Raji (cell line): ENCODE results near the gene KCNIP1.

Experiments
- POLR2A ChIP-seq: IDR thresholded peaks from 2 replicates; pipeline ENCODE4 v1.6.1; 2011; ENCODE audit warnings: low read depth, low read length, control low read depth; ENCODE audit not compliant: insufficient read depth

Gene KCNIP1

DNA sequence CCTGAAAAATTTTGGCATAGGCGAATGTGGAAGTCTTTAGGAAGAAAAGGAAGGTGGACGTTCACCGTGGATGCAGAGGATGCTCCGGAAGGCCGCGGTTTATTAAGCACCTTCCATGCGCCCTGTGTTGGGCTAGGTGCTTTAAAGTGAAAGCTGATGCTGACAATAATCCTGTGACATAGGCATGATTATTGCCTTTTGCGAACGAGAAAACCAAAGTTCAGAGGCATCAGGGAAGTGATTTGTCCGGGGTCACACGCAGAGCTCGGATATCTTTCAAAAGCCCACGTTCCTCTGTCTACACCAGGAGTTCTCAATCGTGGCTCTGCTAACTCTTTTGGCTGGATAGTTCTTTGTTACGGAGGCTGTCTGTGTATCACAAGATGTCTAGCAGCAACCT lies 267.7 kb downstream of the KCNIP1 start:
- no peak for TF ChIP-seq POLR2A

DNA sequence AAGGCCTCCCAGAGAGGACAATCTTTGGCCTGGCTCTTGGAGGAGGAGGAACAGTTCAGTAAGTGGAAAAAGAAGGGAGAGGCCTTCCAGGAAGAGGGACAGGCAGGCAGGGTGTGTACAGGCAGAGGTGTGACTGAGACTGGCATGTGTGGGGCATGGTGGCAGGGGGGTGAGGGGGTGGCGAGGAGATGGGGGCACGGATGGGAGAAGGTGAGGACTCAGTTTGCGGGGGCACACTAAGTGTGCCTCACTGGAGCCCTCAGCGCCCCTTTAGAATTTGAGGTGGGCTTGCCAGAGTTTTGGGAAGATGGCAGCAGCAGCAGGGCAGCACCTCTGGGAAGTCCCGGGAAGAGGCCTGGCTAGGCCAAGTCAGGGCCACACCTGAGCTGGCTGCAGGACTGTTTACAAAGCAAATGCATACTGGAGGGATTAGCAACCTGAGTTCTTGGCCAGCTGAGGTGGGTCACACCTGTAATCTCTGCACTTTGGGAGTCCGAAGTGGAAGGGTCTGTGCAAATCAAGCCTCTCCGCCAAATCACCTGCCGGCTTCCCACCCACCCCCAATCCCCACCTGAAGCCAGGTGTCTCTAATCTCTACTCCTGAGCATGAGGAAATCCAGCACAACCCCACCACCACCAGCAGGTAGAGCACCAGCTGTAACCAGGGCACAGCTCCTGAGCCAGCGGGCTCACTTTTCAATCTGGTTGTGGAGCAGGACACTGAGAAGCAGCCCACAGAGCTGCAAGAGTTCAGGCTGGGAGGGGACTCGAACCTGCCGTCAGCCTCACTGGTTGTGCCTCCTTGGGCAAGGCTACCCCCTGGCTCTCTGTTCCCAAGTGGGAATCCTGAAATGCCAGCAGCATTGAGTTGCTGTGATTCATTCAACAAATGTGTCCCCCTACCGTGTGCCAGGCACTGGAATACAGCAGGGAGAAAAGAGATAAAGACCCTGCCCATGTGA lies 269.5 kb downstream of the KCNIP1 start:
- no peak for TF ChIP-seq POLR2A

- TF ChIP-seq POLR2A = no peak
Measured at GRCh38 chr5:170774831-170775230, 271.0 kb downstream of the KCNIP1 start.

DNA sequence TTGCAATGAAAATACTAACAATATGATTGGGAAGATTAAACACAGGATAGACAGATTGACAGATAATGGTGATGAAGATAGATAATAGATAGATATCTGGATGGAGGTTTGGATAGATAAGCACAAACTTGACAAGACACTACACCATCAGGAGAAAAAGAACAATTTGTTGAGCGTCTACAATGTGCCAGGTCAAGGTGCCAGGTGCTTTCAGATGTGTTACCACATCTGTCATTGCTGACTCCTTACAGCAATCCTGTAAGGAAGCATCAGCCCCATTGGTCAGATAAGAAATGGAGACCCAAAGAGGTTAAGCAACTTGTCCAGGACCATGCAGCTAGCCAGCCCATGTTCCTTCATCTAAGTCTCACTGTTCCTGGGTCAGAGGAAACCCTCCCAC lies 278.1 kb downstream of the KCNIP1 start:
- TF ChIP-seq POLR2A = no peak

GRCh38 chr5:170782438-170782837 lies 278.6 kb downstream of the KCNIP1 start:
- no peak for TF ChIP-seq POLR2A

DNA sequence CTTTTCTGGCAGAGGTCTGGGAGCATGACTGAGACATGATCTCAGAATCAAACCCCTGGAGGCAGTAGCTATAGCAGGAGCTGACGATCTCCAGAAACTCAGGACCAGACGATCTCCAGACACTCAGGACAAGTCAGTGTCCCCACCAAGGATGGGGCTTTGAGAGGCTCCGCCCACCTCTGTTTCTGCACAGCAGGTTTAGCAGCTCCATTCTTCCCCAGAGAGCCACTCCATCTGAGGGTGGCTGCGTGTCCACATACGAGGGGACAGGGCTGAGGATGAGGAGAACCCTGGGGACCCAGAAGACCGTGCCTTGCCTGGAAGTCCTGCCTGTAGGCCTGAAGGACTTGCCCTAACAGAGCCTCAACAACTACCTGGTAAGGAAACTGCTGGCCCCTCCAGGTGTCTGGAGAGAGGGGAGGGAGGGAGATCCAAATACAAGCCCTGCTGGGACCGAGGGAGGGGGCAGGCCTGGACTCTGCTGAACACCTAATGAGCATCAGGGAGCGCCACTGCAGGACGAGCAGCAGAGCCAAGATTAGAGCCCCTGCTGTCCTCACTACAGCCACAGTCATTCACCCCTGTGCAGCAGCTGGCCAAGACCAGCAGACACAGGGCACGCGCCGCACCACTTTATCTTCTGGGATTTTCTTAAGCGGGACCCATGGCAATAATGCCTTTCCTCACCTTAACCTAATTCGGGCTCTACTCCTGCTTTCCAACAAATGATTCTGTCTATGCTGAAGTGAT lies 279.9 kb downstream of the KCNIP1 start, which contains the start of gene GABRP:
Gene GABRP (plus strand): TSS at position 228 of the 750 bp plus-strand sequence. CDS start 4,891 bp downstream, outside the sequence.
- no peak for TF ChIP-seq POLR2A

DNA sequence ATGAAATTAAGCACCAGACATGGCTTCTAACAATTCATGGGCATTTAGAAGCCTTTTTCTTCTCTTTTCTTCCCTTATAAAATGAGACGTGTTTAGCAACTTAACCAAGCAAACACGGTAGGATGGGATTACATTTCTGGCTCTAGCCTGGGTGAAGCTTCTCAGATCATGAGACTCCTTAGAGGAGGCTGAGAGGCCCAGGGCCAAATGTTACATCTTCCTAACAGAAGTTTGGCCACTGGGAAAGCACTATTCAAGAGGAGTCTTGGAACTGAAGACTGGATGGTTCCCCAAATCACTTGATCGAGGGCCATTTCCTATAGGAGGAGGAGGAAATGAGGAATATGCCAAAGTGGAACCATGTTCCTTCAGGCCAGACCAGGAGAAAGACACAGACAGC lies 281.6 kb downstream of the KCNIP1 start:
- no peak for TF ChIP-seq POLR2A
